GM21528 (cell line): ENCODE measurements around the gene PHKB.
A peak's percentile ranks its signal among the peaks of the same experiment; 100 is the strongest.
"Not testable (repeated sequence)": the region's sequence is repeated elsewhere in the genome, so short reads cannot be mapped to it uniquely, and the experiment has no call there.

ENCODE experiments used
- ATAC-seq: cut with Tn5 transposase; IDR thresholded peaks from one replicate; pipeline ENCODE4 v1.9.1; 2021; ENCODE audit warnings: mild to moderate bottlenecking, moderate library complexity; ENCODE audit not compliant: unreplicated experiment, low FRiP score

PHKB gene

DNA sequence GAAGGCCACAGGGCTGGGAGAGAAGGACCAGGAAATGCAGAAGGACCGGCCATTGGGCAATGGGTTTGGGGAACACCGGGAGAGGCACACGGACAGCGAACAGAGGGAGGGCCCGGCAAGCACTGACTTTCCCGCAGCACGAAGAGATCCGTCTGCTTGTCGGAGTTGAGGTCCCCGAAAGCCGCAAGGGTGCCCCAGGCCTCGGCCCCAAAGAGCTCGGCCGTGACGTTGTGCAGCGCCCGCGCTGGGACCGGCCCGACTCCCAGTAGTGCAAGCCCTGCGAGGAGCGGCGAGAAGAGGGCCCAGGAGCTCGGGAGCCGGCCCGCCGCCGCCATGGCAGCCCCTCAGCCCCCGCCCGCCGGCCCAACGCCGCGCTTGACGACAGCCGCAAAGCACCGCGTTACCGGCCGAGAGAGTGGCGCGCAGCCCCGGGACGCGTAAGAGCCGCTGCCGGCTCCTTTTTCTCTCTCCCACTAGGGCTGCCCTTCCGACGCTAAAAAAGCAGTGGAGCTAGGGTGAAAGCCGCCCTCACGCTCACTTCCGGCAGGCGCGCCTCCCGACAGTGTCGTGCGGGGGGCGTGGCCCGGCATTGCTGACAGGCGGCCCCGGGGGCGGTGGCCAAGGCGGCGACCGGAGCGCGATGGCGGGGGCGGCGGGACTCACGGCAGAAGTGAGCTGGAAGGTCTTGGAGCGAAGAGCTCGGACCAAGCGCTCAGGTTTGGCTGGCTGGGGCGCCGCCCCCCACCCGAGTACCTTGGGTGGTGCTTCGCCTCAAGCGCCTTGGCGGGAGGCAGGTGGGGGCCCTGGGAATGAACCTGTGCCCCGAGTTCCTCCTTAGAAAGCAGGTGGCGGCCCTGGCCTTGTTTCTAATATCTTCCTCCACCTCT, at the start of gene PHKB, which contains the start of gene ITFG1:
Gene PHKB (plus strand): TSS at position 621 of the 887 bp plus-strand sequence. CDS start 20 bp downstream, at position 641.
Gene ITFG1 (minus strand): TSS at position 353 of the 887 bp plus-strand sequence. CDS start 18 bp downstream, at position 335.
- peak; percentile 75 for ATAC-seq

DNA sequence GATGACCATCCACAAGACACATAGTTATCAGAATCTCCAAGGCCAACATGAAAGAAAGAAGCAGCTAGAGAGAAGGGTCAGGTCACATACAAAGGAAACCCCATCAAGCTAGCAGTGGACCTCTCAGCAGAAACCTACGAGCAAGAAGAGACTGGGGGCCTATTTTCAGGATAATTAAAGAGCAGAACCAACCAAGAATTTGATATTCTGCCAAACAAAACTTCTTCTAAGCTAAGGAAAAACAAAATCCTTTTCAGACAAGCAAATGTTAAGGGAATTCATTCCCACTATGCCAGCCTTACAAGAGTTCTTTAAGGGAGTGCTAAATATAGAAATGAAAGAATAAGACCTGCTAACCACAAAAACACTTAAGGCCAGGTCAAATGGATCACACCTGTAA, 48.1 kb upstream of the PHKB start:
- ATAC-seq = no peak

DNA sequence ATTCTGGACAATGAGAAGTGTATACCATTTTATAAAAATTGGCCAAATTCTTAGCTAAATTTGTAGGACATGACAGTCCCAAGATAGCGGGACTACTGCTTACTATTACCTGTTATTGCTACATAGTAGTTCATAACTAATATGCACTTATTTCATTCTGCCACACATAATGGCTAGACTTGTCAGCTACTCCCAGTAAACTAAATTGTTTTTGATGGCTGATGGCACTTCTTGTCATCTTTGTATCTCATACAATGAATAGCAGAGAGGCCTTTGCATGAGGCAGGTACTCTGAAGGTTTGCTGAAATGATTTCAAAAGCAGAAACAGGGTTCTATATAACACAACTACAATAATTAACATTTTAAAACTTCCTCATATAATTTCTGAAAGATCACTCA, 44.3 kb upstream of the PHKB start:
- ATAC-seq = no peak

DNA sequence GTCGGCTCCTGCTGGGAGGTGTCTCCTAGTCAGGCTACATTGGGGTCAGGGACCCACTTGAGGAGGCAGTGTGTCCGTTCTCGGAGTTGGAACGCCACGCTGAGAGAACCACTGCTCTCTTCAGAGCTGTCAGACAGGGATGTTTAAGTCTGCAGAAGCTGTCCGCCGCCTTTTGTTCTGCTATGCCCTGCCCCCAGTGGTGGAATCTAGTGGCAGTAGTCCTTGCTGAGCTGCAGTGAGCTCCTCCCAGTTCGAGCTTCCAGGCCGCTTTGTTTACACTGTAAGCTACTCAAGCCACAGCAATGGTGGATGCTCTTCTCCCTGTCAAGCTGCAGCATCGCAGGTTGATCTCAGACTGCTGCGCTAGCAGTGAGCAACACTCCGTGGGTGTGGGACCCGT, 36.3 kb upstream of the PHKB start:
- ATAC-seq = no peak

DNA sequence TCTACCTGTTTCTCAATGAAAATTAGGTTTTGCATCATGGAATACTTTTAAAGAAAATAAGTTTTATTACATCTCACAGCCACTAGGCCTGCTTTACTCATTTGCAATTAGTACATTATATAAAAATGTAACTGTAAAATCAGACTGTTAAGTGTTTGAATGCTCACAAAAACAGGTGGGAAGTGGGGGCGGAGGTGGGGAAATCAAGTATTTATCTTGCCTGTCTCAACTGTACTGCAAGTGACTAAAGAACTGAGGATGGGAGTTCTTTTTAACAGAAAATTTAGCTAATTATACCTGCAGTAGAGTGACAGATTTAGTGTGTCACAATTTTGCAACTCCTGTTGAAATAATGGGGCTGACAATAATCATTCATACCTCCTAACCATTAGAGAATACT, 34.3 kb upstream of the PHKB start:
- no peak for ATAC-seq

DNA sequence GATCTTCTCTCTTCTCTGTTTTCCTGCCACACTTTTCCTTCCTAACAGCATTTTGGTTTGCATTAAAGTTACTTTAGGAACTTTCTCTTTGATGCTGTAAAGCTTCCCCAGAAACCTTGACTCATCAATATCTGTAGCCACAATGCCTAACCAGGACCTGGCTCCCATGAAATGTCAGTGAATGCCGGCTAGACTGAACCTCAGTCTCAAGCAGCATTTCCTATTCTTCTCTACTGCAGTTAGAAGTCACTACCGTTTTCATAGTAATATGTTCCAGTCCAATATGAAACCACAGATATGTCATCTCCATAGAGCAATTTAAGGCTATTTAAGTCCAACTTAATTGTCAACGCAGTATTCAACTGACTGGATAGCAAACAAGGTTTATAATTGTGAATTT, 29.2 kb upstream of the PHKB start:
- no peak for ATAC-seq

DNA sequence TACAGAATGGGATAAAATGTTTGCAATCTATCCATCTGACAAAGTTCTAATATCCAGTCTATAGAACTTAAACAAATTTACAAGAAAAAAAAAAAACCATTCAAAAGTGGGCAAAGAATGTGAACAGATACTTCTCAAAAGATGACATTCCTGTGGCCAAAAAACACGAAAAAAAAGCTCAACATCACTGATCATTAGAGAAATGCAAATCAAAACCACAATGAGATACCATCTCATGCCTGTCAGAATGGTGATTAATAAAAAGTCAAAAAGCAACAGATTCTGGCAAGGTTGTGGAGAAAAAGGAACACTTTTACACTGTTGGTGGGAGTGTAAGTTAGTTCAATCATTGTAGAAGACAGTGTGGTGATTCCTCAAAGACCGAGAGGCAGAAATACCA, 26.9 kb upstream of the PHKB start:
- not testable (repeated sequence) for ATAC-seq

DNA sequence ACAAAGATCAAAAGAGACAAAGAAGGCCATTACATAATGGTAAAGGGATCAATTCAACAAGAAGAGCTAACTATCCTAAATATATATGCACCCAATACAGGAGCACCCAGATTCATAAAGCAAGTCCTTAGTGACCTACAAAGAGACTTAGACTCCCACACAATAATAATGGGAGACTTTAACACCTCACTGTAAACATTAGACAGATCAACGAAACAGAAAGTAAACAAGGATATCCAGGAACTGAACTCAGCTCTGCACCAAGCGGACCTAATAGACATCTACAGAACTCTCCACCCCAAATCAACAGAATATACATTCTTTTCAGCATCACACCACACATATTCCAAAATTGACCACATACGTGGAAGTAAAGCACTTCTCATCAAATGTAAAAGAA, 21.1 kb upstream of the PHKB start:
- not testable (repeated sequence) for ATAC-seq

DNA sequence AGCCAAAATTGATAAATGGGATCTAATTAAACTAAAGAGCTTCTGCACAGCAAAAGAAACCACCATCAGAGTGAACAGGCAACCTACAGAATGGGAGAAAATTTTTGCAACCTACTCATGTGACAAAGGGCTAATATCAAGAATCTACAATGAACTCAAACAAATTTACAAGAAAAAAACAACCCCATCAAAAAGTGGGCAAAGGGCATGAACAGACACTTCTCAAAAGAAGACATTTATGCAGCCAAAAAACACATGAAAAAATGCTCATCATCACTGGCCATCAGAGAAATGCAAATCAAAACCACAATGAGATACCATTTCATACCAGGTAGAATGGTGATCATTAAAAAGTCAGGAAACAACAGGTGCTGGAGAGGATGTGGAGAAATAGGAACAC, 18.2 kb upstream of the PHKB start:
- not testable (repeated sequence) for ATAC-seq

DNA sequence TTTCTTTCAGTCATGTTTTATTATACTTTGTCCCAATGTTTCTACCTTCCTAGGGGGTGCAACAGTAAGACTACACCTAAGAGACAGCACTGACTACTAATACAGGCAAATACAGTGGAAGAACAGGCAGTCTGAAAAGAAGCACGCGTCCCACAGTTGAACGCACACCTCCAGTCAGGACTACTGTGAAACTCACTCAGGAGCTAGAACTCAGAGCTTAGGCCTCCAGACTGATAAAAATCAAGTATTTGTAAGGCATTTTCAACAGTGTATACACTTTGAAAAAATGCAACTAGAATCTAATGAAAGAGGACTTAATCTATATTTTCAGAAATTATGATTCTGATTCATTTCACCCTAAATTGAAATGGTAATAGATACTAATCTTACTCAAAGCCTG, 14.7 kb upstream of the PHKB start:
- ATAC-seq = no peak

DNA sequence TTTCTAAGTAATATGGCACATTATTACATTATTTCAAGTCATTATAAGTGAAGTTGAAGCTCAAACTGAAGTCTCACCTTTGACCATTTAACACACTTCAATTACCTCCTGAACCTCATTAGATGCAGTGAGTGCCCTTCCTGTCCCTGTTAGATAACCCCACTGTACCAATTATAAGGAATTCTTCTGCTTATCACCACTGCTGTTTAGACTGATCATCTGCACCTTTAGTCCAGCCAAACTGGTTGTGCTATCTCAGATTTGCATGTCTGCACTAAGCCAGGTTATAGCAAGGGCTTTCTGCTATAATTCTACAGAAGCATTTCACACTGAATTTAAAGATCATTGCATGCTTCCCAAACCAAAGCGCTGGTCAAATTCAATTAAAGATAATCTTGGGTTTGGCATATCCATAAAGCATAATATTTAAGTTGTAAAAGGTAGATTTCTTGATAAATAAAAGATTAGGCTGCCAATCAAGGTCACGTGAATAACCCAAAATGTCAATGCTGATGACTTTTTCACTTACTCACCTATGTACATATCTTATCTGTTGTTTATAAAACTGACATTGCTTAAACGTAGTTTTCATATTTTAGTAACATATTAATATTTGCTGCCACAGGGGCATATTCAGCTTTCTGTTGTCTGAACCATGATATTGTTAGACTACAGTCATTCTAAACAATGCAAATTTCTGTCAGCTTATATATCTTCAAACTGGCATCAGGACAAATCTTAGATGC, 12.1 kb upstream of the PHKB start:
- no peak for ATAC-seq

DNA sequence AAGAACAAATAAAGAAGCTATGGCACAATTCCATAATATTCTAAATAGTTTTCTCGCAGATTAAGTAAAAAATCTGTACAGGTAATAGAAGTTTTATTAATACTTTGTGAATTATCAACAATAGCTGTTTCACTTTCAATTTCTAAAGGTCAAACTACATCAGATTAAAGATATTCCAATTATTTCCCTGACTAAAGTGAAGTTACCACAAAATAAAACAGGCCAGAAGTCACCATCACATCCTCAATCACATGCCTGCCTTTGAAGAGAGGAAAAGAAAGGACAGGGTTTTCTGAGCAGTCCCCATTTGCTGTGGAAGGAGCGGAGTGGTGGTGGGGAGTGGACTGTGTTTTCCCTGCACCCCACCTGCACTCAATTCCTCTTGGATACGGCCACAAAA, 11.3 kb upstream of the PHKB start:
- no peak for ATAC-seq

DNA sequence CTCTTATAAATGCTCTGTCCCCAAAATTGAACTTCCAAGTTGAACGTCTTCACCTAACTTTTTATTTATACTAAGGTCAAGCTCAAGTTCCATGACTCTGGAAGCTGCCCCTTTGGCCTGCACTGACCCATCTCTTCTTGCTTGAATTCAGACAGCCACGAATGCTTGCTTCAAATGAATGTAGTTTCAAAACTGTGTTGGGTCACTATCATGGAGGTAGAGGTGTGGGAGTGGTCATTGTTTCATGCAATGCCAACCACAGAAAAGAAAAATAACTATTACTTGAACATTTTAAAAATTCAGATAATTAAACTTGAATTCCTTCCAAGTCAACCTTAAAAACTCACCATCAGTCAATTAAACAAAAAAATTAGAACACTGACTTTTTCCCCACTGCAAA, 2.8 kb upstream of the PHKB start:
- no peak for ATAC-seq

DNA sequence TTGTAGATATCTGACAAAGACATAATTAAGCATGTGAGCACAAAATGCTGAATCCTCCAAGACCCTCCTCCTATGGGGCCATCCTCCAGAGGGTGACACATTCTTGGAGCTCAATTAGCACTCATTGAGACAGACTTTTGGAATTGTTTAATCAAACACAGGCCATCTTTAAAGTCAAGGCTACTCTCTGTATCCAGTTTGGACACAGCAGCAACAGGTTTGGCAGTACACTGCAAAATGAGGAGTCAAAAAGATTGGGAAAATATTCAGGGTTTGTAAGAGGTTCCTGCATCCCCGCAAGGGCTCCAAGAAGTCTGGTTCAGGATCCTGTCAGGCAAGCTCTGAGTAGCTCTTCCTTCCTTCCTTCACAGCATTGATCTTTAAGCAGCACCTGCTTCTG, 1.5 kb upstream of the PHKB start:
- no peak for ATAC-seq

DNA sequence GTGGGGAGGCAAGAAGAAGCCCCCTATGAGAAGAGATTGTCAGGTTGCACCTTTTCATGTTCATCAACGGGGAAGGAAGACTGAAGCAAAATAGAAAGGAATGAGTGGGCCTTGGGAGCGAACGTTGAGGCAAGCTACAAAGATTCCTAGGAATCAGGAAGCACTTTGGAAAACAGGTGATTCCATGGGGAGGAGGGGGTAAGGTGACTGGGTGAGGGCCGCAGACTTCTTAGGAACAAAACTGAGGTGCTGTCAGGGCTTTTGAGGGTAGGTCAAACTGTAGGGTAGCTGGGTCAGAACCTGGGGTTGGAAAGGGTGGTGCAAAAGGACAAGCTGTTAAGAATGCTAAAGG, 796 bp upstream of the PHKB start:
- no peak for ATAC-seq

DNA sequence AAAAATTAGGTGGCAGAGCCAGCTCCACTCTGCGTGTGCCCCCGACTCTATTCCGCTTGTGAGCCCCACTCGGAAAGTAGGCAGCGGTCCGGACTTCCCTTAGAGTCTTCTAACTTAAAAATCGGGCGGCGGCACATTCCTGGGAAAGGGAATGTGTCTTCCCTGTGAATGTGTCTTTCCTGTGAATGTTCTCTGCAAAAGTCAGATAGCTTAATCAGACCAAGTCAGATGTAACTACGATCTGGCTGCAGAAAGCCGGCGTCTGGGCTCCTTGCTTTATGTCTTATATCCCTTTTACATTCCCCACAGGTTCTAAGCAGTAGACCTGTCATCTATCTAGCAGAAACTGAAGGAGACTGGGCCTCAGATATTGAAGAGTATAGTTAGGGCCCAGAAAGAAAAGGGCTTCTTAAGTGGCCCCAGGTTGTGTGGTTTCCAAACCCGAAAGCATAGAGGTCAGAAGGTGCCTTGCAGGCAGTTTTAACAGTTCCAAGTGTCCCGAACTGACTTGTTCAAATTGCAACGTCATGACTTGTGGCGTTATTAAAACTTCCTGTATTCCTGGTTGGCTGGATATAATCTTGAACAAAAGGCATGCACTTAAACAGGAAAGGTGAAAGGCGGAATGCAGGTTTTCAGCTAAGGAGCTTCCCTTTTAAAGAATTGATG, 601 bp downstream of the PHKB start:
- ATAC-seq = peak; percentile 29

DNA sequence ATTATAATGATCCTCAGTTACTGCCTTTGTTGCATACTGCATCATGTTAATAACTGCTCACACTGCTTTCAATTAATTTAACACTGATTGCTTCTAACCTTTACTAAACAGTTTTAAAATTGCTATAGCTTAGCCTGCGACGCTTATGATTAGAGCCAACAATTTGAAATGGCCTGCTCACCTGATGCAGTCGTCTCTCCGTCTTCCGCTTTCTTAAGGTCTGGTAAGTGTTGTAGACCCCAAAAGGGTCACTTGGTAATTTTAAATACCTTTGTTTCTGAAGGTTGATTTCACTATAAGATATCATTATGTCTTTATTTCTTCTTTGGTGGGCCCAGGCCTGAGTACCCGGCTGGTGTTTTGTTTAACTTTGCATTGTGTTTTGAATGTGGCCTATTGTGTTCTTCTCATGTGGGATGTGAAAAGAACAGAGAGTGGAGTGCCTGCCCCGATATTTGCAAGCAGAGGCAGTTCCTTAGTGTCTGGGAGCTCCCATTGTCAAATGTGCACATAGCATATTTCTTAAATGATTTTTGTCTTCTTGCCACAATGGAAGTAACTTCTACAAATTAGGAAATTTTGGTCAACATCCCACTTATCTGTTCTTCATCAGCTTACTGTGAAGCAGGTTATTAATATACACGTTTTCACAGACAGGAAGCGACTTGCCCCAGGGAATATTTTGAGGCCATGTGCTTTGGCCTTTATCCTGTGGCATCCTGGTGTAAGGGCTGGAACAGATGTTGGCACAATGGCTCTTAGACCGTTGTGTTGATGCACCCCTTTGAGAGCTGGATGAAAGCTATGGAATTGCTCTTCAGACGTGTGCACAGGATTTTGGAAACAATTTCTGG, 2.9 kb downstream of the PHKB start:
- ATAC-seq = no peak

DNA sequence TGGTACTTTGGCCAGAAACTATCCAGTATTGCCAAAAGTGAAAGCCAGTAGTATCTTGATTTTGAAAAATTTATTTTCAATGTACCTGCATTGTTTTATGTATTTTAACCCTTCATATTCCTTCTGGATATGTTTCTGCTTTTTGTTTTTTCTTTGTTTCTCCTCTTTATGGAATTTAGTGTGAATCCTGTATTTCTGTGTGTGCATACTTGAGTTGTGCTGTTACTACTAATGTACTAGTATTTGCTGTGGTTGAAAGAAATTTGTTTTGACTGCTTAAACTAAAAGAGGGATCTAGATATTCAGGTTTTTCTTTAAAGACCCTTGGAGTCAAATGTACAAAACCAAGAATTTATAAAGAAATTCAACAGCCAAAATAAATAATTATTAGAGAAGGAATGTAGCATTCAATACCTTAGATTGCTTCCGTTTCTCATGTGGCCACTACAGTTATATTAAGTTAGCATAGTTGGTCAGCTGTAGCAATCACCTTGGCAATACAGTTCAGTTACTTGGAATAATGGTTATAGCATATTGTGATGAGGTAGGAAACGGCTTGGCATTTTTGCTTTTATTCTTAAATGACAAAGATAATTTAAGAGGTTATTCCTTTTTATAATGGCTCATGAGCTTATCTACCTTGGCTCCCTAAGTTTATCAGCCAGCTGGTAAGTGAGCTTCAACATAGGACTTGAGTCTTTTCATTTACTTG, 4.9 kb downstream of the PHKB start:
- ATAC-seq = no peak

DNA sequence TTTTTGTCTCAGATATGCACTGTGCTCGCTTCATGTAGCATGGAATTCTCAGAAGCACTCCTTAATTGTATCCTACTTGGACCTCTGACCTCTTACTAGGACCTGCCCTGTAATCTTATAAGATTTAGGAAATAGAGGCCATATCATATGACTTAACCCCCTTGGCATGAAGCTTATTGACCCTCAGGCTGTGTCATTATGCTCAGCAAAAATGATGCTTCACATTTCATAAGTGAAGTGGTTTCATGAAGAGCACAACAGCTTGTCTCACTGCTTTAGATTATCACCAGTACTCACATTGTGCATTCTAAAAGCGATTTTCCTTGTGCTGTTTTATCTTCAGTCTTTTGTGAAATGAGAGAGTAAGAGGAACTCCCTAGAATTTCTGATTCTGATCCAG, 6.4 kb downstream of the PHKB start:
- no peak for ATAC-seq
